HEK293 (cell line): ENCODE measurements around the gene CLASP1.

Experiments used
- CTCF ChIA-PET: fragments of 350-600 bp; formaldehyde crosslinking; extraction: SDS; loops from one replicate; lab custom pipeline; 2021; ENCODE audit warnings: antibody characterized with exemption; lab: Yijun Ruan, JAX
- POLR2A ChIA-PET: fragments of 300-600 bp; formaldehyde crosslinking; extraction: SDS; loops from one replicate; lab custom pipeline; 2020; ENCODE audit warnings: antibody characterized with exemption, inconsistent platforms; lab: Yijun Ruan, JAX
- H3K27ac ChIP-seq: fragments of 200-500 bp; sonication (Bioruptor generic); 2 replicates; pipeline ENCODE4 v1.5.1; 2014; ENCODE audit warnings: low read depth, low read length, control low read depth, inconsistent platforms; ENCODE audit errors: extremely low read depth
- H3K36me3 ChIP-seq, 2 experiments: fragments of 200-500 bp in 1 of 2; sonication (Bioruptor generic) in 1 of 2; 1 replicate in 1 of 2; 2 replicates in 1 of 2; pipeline ENCODE4 v1.5.1; 2014 to 2017; ENCODE audit warnings: inconsistent platforms in 2 of 2, low read length in 2 of 2; ENCODE audit not compliant: control insufficient read depth in 2 of 2, insufficient read depth in 1 of 2
- H3K4me1 ChIP-seq: fragments of 200-500 bp; sonication (Bioruptor generic); 2 replicates; pipeline ENCODE4 v1.5.1; 2014; ENCODE audit warnings: mild to moderate bottlenecking, low read length, inconsistent platforms; ENCODE audit not compliant: control insufficient read depth, insufficient read depth
- H3K4me3 ChIP-seq: 2 replicates; pipeline ENCODE4 v1.5.1; 2011; ENCODE audit warnings: low read depth, mild to moderate bottlenecking, control low read depth, low read length, moderate library complexity
- H3K9me3 ChIP-seq: fragments of 200-500 bp; sonication (Bioruptor generic); 2 replicates; pipeline ENCODE4 v1.5.1; 2014; ENCODE audit warnings: low read depth, low read length, inconsistent platforms; ENCODE audit not compliant: control insufficient read depth, insufficient read depth
- ELK4 ChIP-seq: IDR thresholded peaks from 2 replicates; pipeline ENCODE4 v1.6.1; 2011; ENCODE audit warnings: mild to moderate bottlenecking, low read depth, low read length, borderline replicate concordance
- GLIS2 ChIP-seq: fragments of 450-650 bp; formaldehyde crosslinking; IDR thresholded peaks from 2 replicates; pipeline ENCODE4 v1.5.1; 2016; ENCODE audit warnings: missing biosample characterization, missing genetic modification characterization
- OSR2 ChIP-seq: fragments of 450-650 bp; formaldehyde crosslinking; IDR thresholded peaks from 2 replicates; pipeline ENCODE4 v1.5.1; 2016; ENCODE audit warnings: missing biosample characterization, missing genetic modification characterization
- PATZ1 ChIP-seq: fragments of 450-650 bp; formaldehyde crosslinking; IDR thresholded peaks from 2 replicates; pipeline ENCODE4 v1.5.1; 2016; ENCODE audit warnings: missing biosample characterization, missing genetic modification characterization
- PRDM4 ChIP-seq: fragments of 450-650 bp; formaldehyde crosslinking; IDR thresholded peaks from 2 replicates; pipeline ENCODE4 v1.5.1; 2017; ENCODE audit warnings: missing biosample characterization, missing genetic modification characterization
- ZBTB26 ChIP-seq: fragments of 450-650 bp; formaldehyde crosslinking; optimal IDR thresholded peaks from 2 replicates; pipeline ENCODE3; 2016; ENCODE audit warnings: missing biosample characterization, mild to moderate bottlenecking, missing genetic modification characterization
- ZBTB48 ChIP-seq: fragments of 450-650 bp; formaldehyde crosslinking; IDR thresholded peaks from 2 replicates; pipeline ENCODE4 v1.5.1; 2016; ENCODE audit warnings: missing biosample characterization, missing genetic modification characterization
- ZNF114 ChIP-seq: fragments of 450-650 bp; formaldehyde crosslinking; IDR thresholded peaks from 2 replicates; pipeline ENCODE4 v1.5.0; 2017; ENCODE audit warnings: missing biosample characterization, missing genetic modification characterization
- ZNF132 ChIP-seq: fragments of 450-650 bp; formaldehyde crosslinking; IDR thresholded peaks from 2 replicates; pipeline ENCODE4 v1.5.1; 2017; ENCODE audit warnings: missing biosample characterization, missing genetic modification characterization, borderline replicate concordance
- ZNF133 ChIP-seq: fragments of 450-650 bp; formaldehyde crosslinking; IDR thresholded peaks from 2 replicates; pipeline ENCODE4 v1.5.1; 2016; ENCODE audit warnings: missing biosample characterization, missing genetic modification characterization
- ZNF148 ChIP-seq: fragments of 450-650 bp; formaldehyde crosslinking; IDR thresholded peaks from 2 replicates; pipeline ENCODE4 v1.5.0; 2017; ENCODE audit warnings: missing biosample characterization, missing genetic modification characterization, borderline replicate concordance
- ZNF155 ChIP-seq: fragments of 450-650 bp; formaldehyde crosslinking; IDR thresholded peaks from 2 replicates; pipeline ENCODE4 v1.5.1; 2016; ENCODE audit warnings: missing biosample characterization, missing genetic modification characterization
- ZNF202 ChIP-seq: fragments of 450-650 bp; formaldehyde crosslinking; IDR thresholded peaks from 2 replicates; pipeline ENCODE4 v1.5.1; 2016; ENCODE audit warnings: missing biosample characterization, missing genetic modification characterization, borderline replicate concordance
- ZNF24 ChIP-seq: fragments of 450-650 bp; formaldehyde crosslinking; IDR thresholded peaks from 2 replicates; pipeline ENCODE4 v1.5.1; 2016; ENCODE audit warnings: missing biosample characterization, missing genetic modification characterization
- ZNF335 ChIP-seq: fragments of 450-650 bp; formaldehyde crosslinking; conservative IDR thresholded peaks from 2 replicates; pipeline ENCODE4 v1.5.1; 2016; ENCODE audit warnings: missing biosample characterization, missing genetic modification characterization
- ZNF449 ChIP-seq: fragments of 450-650 bp; formaldehyde crosslinking; IDR thresholded peaks from 2 replicates; pipeline ENCODE4 v1.5.1; 2017; ENCODE audit warnings: missing biosample characterization, mild to moderate bottlenecking, missing genetic modification characterization, moderate library complexity
- ZNF555 ChIP-seq: fragments of 450-650 bp; formaldehyde crosslinking; conservative IDR thresholded peaks from 2 replicates; pipeline ENCODE4 v1.5.1; 2017; ENCODE audit warnings: missing biosample characterization, mild to moderate bottlenecking, missing genetic modification characterization, inconsistent platforms
- ZNF571 ChIP-seq: fragments of 450-650 bp; formaldehyde crosslinking; IDR thresholded peaks from 2 replicates; pipeline ENCODE4 v1.5.0; 2017; ENCODE audit warnings: missing biosample characterization, missing genetic modification characterization
- ZNF585B ChIP-seq: fragments of 450-650 bp; formaldehyde crosslinking; IDR thresholded peaks from 2 replicates; pipeline ENCODE4 v1.5.1; 2016; ENCODE audit warnings: missing biosample characterization, missing genetic modification characterization
- ZNF610 ChIP-seq: fragments of 450-650 bp; formaldehyde crosslinking; IDR thresholded peaks from 2 replicates; pipeline ENCODE4 v1.5.1; 2016; ENCODE audit warnings: missing biosample characterization, missing genetic modification characterization, borderline replicate concordance
- ZNF623 ChIP-seq: fragments of 450-650 bp; formaldehyde crosslinking; IDR thresholded peaks from 2 replicates; pipeline ENCODE4 v1.5.1; 2016; ENCODE audit warnings: missing biosample characterization, missing genetic modification characterization
- ZNF624 ChIP-seq: fragments of 450-650 bp; formaldehyde crosslinking; IDR thresholded peaks from 2 replicates; pipeline ENCODE4 v1.5.1; 2017; ENCODE audit warnings: missing biosample characterization, missing genetic modification characterization
- ZNF629 ChIP-seq: fragments of 450-650 bp; formaldehyde crosslinking; IDR thresholded peaks from 2 replicates; pipeline ENCODE4 v1.5.1; 2017; ENCODE audit warnings: missing biosample characterization, missing genetic modification characterization
- ZNF692 ChIP-seq: fragments of 450-650 bp; formaldehyde crosslinking; IDR thresholded peaks from 2 replicates; pipeline ENCODE4 v1.5.1; 2016; ENCODE audit warnings: missing biosample characterization, missing genetic modification characterization
- ZNF707 ChIP-seq: fragments of 450-650 bp; formaldehyde crosslinking; IDR thresholded peaks from 2 replicates; pipeline ENCODE4 v1.5.1; 2016; ENCODE audit warnings: missing biosample characterization, missing genetic modification characterization
- ZNF830 ChIP-seq: fragments of 450-650 bp; IDR thresholded peaks from 2 replicates; pipeline ENCODE4 v1.5.0; 2018; ENCODE audit warnings: missing biosample characterization, missing genetic modification characterization, low read depth, mild to moderate bottlenecking, moderate library complexity
- ZNF843 ChIP-seq: fragments of 450-650 bp; formaldehyde crosslinking; IDR thresholded peaks from 2 replicates; pipeline ENCODE4 v1.5.1; 2016; ENCODE audit warnings: missing biosample characterization, missing genetic modification characterization

Gene CLASP1

GRCh38 chr2:121689356-121689755 is 40.1 kb upstream of the CLASP1 start:
- Histone ChIP-seq H3K4me1 (no peaks in the 10 kb centered on the region), H3K4me3 (no peak overlapping the region), H3K27ac (no peak overlapping the region), H3K36me3 (no peaks in the 10 kb centered on the region), H3K9me3 (no peaks in the 10 kb centered on the region)
- CTCF ChIA-PET, result interaction anchor here (1.0 kb wide), 1 partner anchor 10 kb away, joined by 5 read pairs; no protein-coding TSS in a partner anchor
- POLR2A ChIA-PET, result interaction anchor here (0.5 to 1.8 kb wide), 3 partner anchors 25 to 159 kb away, joined by 3 to 6 read pairs (median 4); partner anchors contain the start of gene RNU4ATAC
- 0 out of 2 replicates have a peak, but pooled peaks have one; percentile 22 for TF ChIP-seq ZBTB48 (tag by site-specific recombination)
- TF ChIP-seq ZNF114 (tag by site-specific recombination), result no peak
- no peak for TF ChIP-seq ZBTB26 (tag by site-specific recombination)
- TF ChIP-seq ZNF843, result no peak
- TF ChIP-seq ZNF335 (tag by site-specific recombination), result no peak
- TF ChIP-seq ZNF830 (tag by site-specific recombination), result no peak
- no peak for TF ChIP-seq GLIS2 (tag by site-specific recombination)
- TF ChIP-seq ZNF585B (tag by site-specific recombination), result no peak
- TF ChIP-seq ZNF629, result no peak
- no peak for TF ChIP-seq ZNF707 (tag by site-specific recombination)
- TF ChIP-seq ZNF610 (tag by site-specific recombination), result peak; percentile 28; the same call in 1 of the 2 replicates
- TF ChIP-seq ZNF555 (tag by site-specific recombination), result no peak
- TF ChIP-seq PRDM4 (tag by site-specific recombination), result peak; percentile 50; the same call in 1 of the 2 replicates
- TF ChIP-seq ZNF148 (tag by site-specific recombination), result no peak
- no peak for TF ChIP-seq ZNF571 (tag by site-specific recombination)
- TF ChIP-seq ELK4, result no peak
- TF ChIP-seq OSR2 (tag by site-specific recombination), result no peak
- TF ChIP-seq PATZ1 (tag by site-specific recombination), result no peak
- no peak for TF ChIP-seq ZNF202 (tag by site-specific recombination)
- TF ChIP-seq ZNF132 (tag by site-specific recombination), result no peak
- TF ChIP-seq ZNF692 (tag by site-specific recombination), result no peak
- TF ChIP-seq ZNF155 (tag by site-specific recombination), result no peak
- no peak for TF ChIP-seq ZNF623 (tag by site-specific recombination)
- TF ChIP-seq ZNF133, result no peak
- TF ChIP-seq ZNF624, result no peak
- no peak for TF ChIP-seq ZNF449 (tag by site-specific recombination)
- no peak for TF ChIP-seq ZNF24
